ENCODE results near the gene METAP1D.
"Not testable (repeated sequence)": the region's sequence is repeated elsewhere in the genome, so short reads cannot be mapped to it uniquely, and the experiment has no call there.

Gene METAP1D

DNA sequence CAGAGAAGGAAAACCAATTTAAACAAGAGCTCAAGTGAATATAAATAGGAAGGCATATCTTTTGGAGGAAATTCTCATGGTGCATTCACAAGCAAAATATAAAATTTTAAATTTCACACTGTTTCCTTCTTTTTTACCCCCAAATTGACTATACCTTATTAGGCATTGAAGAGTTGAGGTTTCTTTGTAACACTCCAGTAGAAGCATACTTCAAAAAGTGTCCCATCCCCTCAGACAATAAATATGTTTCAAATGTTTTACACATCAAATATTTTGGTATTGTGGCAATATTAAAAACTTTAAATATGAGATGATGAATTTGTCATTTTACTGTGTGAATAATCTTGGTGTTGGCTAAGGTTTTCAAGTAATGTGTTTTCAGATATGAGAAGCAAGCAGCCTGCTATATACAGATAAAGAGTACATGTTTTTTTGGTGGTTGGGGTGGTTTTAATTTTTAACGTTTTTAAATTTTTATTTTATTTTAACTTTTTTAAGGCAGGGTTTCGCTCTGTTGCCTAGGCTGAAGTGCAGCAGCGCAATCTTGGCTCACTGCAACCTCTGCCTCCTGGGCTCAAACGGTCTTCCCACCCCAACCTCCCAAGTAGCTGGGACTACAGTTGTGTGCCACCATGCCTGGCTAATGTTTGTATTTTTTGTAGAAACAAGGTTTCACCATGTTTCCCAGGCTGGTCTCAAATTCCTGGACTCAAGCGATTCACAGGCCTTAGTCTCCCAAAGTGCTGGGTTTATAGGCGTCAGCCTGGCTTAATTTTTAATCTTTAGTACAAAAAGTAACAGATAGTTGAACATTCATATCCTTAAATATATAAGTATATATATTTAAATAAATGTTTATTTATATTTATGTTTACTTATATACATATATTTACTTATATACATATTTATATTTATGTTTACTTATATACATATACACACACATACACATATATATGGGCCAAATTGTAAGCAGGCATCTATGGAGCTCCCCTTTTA is 49.1 kb downstream of the METAP1D start:
- H3K4me1 Mint-ChIP-seq, result peaks cover 2% of the 10 kb centered on the region
- no peaks in the 10 kb centered on the region for H3K9me3 Mint-ChIP-seq
- DNase-seq (no peak), ATAC-seq (no peak)
- H3K27ac Mint-ChIP-seq, result no peak overlapping the region
- H3K4me3 Mint-ChIP-seq, result no peak overlapping the region
- H3K36me3 Mint-ChIP-seq (ENCODE audit: low read depth), result no peaks in the 10 kb centered on the region
- no peaks in the 10 kb centered on the region for H3K27me3 Mint-ChIP-seq

DNA sequence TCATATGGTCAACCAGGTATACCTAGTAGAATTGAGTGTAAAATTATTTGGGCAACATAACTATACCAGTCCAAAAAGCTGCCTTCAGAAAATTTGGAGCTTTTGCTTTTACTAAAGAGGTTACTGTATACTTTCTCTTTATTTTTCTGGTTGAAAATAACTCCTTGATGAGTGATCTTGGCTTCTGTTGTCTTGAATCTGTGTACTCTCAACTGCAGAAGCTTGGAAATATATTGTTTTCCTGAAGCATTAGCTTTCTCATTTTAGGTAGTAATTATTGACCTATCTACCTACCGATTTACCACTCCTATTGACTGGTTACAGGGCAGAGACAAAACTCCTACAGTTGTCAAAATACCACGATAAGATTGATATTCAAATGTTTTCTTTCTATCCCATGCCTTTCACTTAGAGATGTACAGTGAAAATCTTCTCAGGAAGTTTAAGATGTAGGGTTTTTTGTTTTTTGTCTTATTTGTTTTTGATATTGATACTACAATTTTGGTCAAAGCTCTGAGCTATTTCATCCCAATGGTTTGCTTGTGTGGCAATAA is 49.9 kb downstream of the METAP1D start:
- Mint-ChIP-seq H3K27me3 (no peaks in the 10 kb centered on the region), H3K36me3 (ENCODE audit: low read depth) (no peaks in the 10 kb centered on the region), H3K4me3 (no peak overlapping the region), H3K27ac (no peak overlapping the region), H3K9me3 (no peaks in the 10 kb centered on the region), H3K4me1 (peaks cover 2% of the 10 kb centered on the region)
- no peak for ATAC-seq
- DNase-seq, result no peak

DNA sequence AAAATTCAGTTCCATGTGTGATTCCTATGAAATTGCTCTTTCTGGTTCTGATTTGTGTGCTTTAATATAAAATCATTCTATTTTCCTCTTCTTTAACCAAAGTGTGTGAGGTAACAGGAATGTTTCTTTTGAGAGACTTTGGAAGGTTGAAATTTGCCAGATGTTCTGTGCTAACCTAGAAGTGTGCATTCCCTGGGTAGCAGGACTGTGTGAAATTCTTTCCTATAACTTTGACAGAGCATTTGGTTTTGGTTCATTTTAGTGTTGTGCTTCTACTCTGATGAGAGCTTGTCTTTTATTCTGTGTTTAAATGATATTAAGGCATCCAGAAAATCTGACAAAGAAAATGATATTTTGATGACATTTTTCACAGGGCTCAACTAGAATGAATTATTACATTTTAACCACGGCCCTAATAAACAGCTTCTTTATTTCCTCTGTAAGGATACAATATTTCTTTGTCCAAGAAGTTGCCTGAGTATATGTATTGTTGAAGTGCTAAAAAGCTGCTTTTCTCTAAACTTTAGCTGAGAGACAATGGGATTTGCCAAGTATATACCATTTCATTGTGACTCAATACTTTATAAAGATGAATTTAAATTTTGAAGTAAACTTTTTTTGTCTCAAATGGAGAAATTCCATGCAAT is 50.8 kb downstream of the METAP1D start:
- Mint-ChIP-seq H3K4me1 (peaks cover 2% of the 10 kb centered on the region), H3K4me3 (no peak overlapping the region), H3K9me3 (no peaks in the 10 kb centered on the region), H3K36me3 (ENCODE audit: low read depth) (no peaks in the 10 kb centered on the region), H3K27me3 (no peaks in the 10 kb centered on the region), H3K27ac (no peak overlapping the region)
- DNase-seq (no peak), ATAC-seq (no peak)

DNA sequence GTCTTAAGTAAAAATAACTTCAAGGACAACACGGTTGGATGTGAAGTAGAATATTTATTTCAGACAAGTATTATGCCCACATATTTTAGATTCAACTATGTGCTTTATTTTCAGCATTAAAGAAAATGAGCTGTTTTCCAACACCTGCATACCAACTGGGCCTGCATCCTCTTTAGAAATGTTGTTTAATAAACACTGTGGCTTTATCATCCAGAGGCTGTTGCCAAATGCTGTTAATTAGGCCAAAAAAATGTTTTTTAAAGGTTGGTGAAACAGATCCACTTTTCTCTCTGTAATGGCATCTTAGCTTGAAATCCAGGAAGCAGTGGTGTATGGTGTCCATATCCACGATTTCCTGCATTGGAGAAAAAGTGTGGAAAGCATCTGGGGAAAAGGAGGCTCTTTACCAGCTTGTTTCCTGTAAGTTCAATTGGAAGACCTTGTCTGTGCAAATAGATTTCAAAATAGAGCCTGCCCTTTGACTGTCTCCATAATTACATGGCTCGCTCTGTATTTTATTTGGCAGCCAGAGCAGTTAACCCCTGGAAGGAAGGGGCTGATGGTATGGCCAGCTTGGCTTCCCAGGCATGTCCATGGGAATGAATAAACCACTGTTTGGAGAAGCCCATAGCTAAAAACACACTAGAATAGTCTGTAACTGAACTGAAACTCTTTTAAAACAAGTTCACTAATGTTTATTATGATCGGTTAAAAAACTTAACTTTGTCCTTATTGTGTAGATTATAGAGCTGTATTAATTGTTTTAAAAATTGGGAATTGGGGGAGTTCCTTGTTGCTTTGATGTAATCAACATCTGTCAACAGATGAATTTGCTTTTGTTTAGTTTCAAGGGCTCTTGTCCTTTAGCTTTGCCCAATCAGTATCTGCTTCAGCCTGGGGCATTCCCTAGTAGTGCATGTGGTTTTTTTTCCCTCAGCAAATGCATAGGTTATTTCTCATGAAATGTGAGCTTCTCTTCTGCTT is 52.5 kb downstream of the METAP1D start:
- Mint-ChIP-seq H3K27me3 (no peaks in the 10 kb centered on the region), H3K4me3 (no peak overlapping the region), H3K4me1 (no peaks in the 10 kb centered on the region), H3K9me3 (no peaks in the 10 kb centered on the region), H3K27ac (no peak overlapping the region), H3K36me3 (ENCODE audit: low read depth) (no peaks in the 10 kb centered on the region)
- DNase-seq (no peak), ATAC-seq (no peak)

DNA sequence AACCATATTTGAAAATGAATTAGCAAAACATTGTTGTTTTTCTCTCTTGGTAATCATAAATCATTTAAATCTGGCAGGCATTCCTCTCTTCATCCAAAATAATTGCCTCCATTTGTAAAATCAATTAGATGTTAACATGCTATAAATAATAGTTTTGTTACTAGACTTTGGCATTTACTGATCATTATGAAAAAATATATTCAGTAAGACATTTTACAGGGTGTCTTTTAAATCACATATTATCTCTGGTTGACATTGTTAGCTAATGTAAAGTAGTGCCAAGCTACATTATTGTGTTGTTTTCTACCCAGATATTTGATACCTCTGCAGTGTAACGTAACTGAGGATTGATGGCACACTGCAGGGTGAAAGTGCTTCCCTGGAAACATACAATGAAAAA is 53.7 kb downstream of the METAP1D start:
- no peak overlapping the region for H3K4me3 Mint-ChIP-seq
- H3K27me3 Mint-ChIP-seq, result no peaks in the 10 kb centered on the region
- no peaks in the 10 kb centered on the region for H3K4me1 Mint-ChIP-seq
- no peaks in the 10 kb centered on the region for H3K9me3 Mint-ChIP-seq
- ATAC-seq (no peak), DNase-seq (no peak)
- no peak overlapping the region for H3K27ac Mint-ChIP-seq
- H3K36me3 Mint-ChIP-seq (ENCODE audit: low read depth), result no peaks in the 10 kb centered on the region

DNA sequence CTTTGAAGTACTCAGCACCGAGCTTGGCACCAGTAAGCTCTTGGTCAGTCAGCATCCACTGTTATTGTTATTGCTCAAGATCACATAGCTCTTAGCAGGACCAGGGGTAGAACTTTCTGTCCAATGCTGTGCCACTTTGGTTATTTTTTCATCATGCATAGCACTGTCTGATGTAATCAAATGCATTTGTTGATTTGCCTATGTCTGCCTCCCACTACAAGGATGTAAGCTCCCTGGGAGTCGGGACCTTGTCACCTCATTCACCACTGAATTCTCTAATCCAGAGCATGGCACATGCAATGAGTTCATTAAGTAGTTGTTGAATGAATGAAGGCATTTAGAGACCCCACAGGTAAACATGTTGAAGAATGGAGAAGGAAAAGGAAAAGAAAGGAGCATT is 56.5 kb downstream of the METAP1D start:
- Mint-ChIP-seq H3K4me1 (no peaks in the 10 kb centered on the region), H3K27me3 (no peaks in the 10 kb centered on the region), H3K36me3 (ENCODE audit: low read depth) (no peaks in the 10 kb centered on the region), H3K9me3 (no peaks in the 10 kb centered on the region), H3K27ac (no peak overlapping the region), H3K4me3 (no peak overlapping the region)
- DNase-seq, result no peak
- ATAC-seq, result no peak

DNA sequence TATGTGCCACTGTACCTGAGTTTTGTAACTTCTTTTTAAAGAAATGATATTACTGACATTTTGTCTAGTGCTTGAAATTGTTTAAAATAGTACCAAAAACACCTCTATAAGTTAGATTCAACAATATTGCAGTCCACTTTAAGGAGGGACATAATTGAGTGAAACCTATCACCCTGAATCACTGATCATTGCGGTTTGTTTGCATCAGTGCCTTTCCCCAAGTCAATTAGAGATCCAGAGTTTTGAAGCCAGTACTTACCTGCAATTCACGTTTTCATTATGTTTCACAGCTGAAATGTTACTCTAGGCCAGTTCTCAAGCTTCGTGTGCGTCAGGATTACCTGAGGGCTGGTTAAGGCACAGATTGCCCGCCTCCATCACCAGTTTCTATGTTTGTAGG is 58.9 kb downstream of the METAP1D start:
- DNase-seq (no peak), ATAC-seq (no peak)
- Mint-ChIP-seq H3K9me3 (no peaks in the 10 kb centered on the region), H3K4me1 (no peaks in the 10 kb centered on the region), H3K27ac (no peak overlapping the region), H3K36me3 (ENCODE audit: low read depth) (peaks cover 6% of the 10 kb centered on the region), H3K27me3 (no peaks in the 10 kb centered on the region), H3K4me3 (no peak overlapping the region)

DNA sequence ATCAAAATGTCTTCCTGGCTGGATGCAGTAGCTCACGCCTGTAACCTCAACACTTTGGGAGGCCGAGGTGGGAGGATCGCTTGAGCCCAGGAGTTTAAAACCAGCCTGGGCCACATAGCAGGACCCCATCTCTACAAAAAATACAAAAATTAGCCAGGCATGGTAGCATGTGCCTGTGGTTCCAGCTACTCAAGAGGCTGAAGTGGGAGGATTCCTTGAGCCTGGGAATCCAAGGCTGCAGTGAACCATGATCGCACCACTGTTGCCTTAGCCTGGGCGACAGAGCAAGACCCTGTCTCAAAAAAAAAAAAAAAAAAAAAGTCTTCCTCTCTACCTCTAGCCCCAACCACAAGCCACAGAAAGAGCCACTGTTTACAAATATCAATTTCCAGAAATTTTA is 60.4 kb downstream of the METAP1D start:
- not testable (repeated sequence) for H3K27me3 Mint-ChIP-seq, H3K4me3 Mint-ChIP-seq, H3K4me1 Mint-ChIP-seq, DNase-seq, ATAC-seq, H3K9me3 Mint-ChIP-seq, H3K27ac Mint-ChIP-seq
- H3K36me3 Mint-ChIP-seq (ENCODE audit: low read depth), result peaks cover 10% of the 10 kb centered on the region

DNA sequence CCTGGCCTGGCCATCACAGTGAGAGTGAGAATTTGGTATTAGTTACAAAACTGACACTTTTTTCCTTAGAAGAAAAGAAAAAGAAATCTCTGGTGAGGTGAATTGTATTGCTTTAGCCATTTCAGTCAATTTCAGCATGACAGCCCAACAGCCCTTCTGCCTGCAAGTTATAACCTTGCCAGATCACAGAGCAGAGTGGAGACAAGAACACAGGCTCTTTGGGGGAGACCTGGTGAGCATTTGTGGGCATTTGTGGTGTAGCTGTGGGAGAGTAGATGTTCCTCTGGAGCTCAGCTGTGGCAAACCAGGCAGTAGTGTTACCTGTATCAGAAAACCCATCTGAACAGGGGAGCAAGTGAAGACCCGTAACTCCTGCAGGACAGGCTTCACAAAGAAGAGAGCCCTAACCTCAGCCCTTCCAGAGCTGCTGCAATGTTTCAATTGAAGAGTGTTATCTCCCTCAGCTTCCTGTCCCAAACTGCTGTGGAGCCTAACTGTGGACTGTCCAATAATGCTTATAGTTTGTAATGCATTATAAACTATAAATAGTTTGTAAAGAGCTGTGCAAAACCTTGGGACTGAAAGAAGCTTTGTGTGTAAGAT is 62.8 kb downstream of the METAP1D start:
- H3K4me1 Mint-ChIP-seq, result no peaks in the 10 kb centered on the region
- H3K27ac Mint-ChIP-seq, result no peak overlapping the region
- DNase-seq (no peak), ATAC-seq (no peak)
- no peaks in the 10 kb centered on the region for H3K27me3 Mint-ChIP-seq
- no peak overlapping the region for H3K4me3 Mint-ChIP-seq
- H3K36me3 Mint-ChIP-seq (ENCODE audit: low read depth), result peaks cover 16% of the 10 kb centered on the region
- no peaks in the 10 kb centered on the region for H3K9me3 Mint-ChIP-seq

DNA sequence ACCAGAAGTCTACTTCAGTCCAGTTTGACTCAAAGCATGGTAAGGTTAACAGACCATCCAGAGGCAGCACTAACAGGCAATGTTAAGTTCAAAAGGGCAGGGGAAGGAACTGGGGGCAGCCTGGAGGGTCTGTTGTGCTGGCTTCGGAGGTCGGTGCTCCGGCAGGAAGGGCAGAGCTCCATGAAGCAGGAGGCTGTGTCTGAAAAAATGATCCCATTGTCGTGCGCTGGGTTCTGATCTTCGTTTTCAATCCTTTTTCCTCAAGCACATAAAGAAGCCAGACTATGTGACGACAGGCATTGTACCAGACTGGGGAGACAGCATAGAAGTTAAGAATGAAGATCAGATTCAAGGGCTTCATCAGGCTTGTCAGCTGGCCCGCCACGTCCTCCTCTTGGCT is 63.7 kb downstream of the METAP1D start:
- Mint-ChIP-seq H3K9me3 (no peaks in the 10 kb centered on the region), H3K4me3 (no peak overlapping the region), H3K4me1 (no peaks in the 10 kb centered on the region), H3K36me3 (ENCODE audit: low read depth) (peaks cover 17% of the 10 kb centered on the region), H3K27me3 (no peaks in the 10 kb centered on the region), H3K27ac (no peak overlapping the region)
- no peak for DNase-seq
- ATAC-seq, result no peak

DNA sequence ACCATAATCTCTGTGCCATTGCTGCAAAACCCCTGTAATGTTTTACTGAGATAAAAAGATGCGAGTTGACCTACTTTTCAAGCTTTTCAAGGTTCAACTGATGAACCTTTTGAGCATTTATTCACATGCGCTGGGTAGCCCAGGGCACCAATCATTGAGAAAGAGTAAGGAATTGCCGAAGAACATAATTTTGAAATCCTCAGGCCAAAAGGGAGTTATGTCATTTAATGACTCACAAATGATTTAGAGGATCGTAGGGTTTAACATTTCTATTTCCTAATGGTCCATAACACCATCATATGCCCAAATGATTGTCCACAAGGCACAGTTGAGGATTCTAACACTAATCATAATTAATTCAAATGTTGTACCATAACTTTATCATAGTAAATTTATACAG is 65.4 kb downstream of the METAP1D start:
- ATAC-seq, result no peak
- peaks cover 21% of the 10 kb centered on the region for H3K36me3 Mint-ChIP-seq (ENCODE audit: low read depth)
- peaks cover 2% of the 10 kb centered on the region for H3K27me3 Mint-ChIP-seq
- no peaks in the 10 kb centered on the region for H3K4me1 Mint-ChIP-seq
- no peaks in the 10 kb centered on the region for H3K9me3 Mint-ChIP-seq
- no peak overlapping the region for H3K27ac Mint-ChIP-seq
- no peak overlapping the region for H3K4me3 Mint-ChIP-seq
- DNase-seq, result no peak

DNA sequence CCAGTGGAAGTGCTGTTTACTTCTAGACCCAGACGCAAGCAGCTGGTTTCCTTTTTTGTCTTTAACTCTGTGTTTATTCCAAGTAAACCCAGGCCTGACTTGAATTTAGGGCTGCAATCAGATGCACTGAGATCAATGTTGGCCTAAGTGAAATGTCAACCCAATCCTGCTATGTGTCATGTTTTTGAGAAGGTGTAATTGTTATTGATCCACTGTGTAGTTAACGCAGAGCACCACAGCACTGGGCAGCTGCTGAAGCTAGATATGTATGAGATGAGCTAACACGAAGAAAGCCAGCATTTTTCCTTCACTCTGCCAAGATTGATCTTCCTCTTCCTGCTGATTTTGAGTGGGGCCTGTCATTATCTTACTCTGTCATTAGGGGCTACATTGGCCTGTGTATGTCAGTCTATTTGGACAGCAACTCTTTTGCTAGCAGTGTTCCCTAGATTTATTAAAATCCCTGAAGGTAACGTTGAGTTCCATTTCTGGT is 66.7 kb downstream of the METAP1D start:
- H3K36me3 Mint-ChIP-seq (ENCODE audit: low read depth), result peaks cover 21% of the 10 kb centered on the region
- no peaks in the 10 kb centered on the region for H3K4me1 Mint-ChIP-seq

DNA sequence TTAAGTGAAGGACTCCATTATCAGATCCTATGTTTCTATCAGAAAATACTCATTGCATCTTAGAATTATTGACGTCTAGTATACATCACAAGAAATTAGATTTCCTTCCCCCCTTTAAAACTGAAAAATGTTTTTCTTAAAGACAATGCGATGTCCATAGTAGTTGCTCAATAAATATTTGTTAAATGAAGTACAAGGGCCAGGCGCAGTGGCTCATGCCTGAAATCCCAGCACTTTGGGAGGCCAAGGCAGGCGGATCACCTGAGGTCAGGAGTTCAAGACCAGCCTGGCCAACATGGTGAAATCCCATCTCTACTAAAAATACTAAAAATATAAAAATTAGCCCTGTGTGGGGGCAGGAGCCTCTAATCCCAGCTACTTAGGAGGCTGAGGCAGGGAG is 68.2 kb downstream of the METAP1D start:
- H3K4me3 Mint-ChIP-seq, ATAC-seq, H3K27me3 Mint-ChIP-seq, H3K9me3 Mint-ChIP-seq, H3K27ac Mint-ChIP-seq, DNase-seq, H3K4me1 Mint-ChIP-seq: not testable (repeated sequence)
- H3K36me3 Mint-ChIP-seq (ENCODE audit: low read depth), result peaks cover 23% of the 10 kb centered on the region

More for the DNA sequence above, 66.7 kb downstream of the METAP1D start:
- Mint-ChIP-seq H3K4me3 (no peak overlapping the region), H3K27ac (no peak overlapping the region), H3K27me3 (peaks cover 2% of the 10 kb centered on the region), H3K9me3 (no peaks in the 10 kb centered on the region)
- DNase-seq (no peak), ATAC-seq (no peak)

DNA sequence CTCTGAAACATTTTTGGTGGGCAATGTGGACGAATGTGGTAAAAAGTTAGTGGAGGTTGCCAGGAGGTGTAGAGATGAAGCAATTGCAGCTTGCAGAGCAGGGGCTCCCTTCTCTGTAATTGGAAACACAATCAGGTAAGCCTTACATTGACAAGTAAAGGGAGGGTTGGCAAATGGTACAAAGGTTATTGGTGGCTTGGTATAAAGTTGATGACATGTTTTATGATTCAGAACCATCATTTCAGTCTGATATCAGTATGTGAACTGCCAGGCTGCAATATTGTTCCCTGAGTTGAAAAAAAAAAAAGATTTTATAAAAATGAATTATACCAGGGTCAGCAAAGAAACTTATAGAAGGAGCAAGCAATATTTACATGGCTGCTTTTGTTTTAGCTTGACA is 71.2 kb downstream of the METAP1D start:
- Mint-ChIP-seq H3K36me3 (ENCODE audit: low read depth) (peaks cover 15% of the 10 kb centered on the region), H3K27me3 (peaks cover 6% of the 10 kb centered on the region), H3K9me3 (no peaks in the 10 kb centered on the region), H3K27ac (no peak overlapping the region), H3K4me1 (no peaks in the 10 kb centered on the region), H3K4me3 (no peak overlapping the region)
- ATAC-seq (no peak), DNase-seq (no peak)
